Adrenal gland (tissue), 12 donors: ENCODE data around the gene CPLX4. TPM values are rescaled to one million over a fixed set of nuclear protein-coding genes. Genes with fewer than 3 reads are reported as not detected.

Experiments
- DNase-seq, 7 donors: peaks; one replicate each; pipeline ENCODE4 v3.0.0-alpha.2; 2019 to 2020
- H3K27ac ChIP-seq, 5 donors: fragments of 200-600 bp; sonication (generic) in 4 of 5; 1 replicate in 3 of 5; 2 replicates in 2 of 5; pipeline versions ENCODE4 v1.5.1 to v1.8.0; 2016 to 2020; ENCODE audit warnings: mild to moderate bottlenecking in 1 of 5
- H3K27me3 ChIP-seq: fragments of 200-600 bp; 2 replicates; pipeline ENCODE4 v1.8.0; 2021
- H3K36me3 ChIP-seq, 2 donors: fragments of 200-600 bp; replicated peaks in 1 of 2; 1 replicate in 1 of 2; 2 replicates in 1 of 2; pipeline versions ENCODE4 v1.5.1 to v1.8.0; 2018 to 2022
- H3K4me1 ChIP-seq, 2 donors: fragments of 200-600 bp; replicated peaks in 1 of 2; 1 replicate in 1 of 2; 2 replicates in 1 of 2; pipeline versions ENCODE4 v1.5.1 to v1.8.0; 2018 to 2021
- H3K4me3 ChIP-seq, 4 donors: fragments of 200-600 bp; sonication (generic) in 3 of 4; one replicate each; pipeline ENCODE4 v1.5.1; 2016 to 2018
- H3K9me3 ChIP-seq, 3 donors: fragments of 200-600 bp; sonication (generic) in 1 of 3; replicated peaks in 1 of 3; 1 replicate in 2 of 3; 2 replicates in 1 of 3; pipeline versions ENCODE4 v1.5.1 to v1.8.0; 2016 to 2021
- CTCF ChIP-seq, 6 experiments: fragments of 450-650 bp in 4 of 6; fragments of 200-600 bp in 2 of 6; sonication (generic) in 1 of 6; IDR thresholded peaks; 1 replicate in 5 of 6; 2 replicates in 1 of 6; pipeline versions ENCODE4 v1.5.1 to v1.8.0; 2016 to 2021; ENCODE audit warnings: antibody characterized with exemption in 6 of 6, mild to moderate bottlenecking in 2 of 6, moderate library complexity in 1 of 6
- POLR2A ChIP-seq, 2 donors: fragments of 450-650 bp; IDR thresholded peaks; one replicate each; pipeline ENCODE4 v1.6.1; 2017; ENCODE audit warnings: antibody characterized with exemption in 2 of 2, mild to moderate bottlenecking in 2 of 2, moderate library complexity in 1 of 2
- WGBS, 4 donors: extraction: QIAGEN DNeasy Blood & Tissue Kit in 2 of 4; methylation state at CpG; one replicate each; pipeline versions ENCODE4 v1.1.5 to v1.1.7; 2013 to 2017; 5-methylcytosine and 5-hydroxymethylcytosine counted together
- intact Hi-C, 2 donors: fragments of 100-400 bp; cut with DNase I; formaldehyde crosslinking; loops; one replicate each; pipeline versions ENCODE4 v1.14.1 to v1.15.0; 2022 to 2023
- polyA plus RNA-seq, 3 donors: library from polyadenylated mRNA; stranded (reverse); fragments of 200-250 nt in 2 of 3; fragments of 350-450 nt in 1 of 3; fragmentation: Illumina TruSeq in 1 of 3; extraction: RNeasy Lipid Tissue Mini Kit (QIAGEN cat#74804) in 1 of 3; gene quantifications; one replicate each; pipeline ENCODE4 v1.2.3, GENCODE V29; 2013 to 2014
- total RNA-seq, 9 donors: library from RNA; depleted of rRNA in 4 of 9; stranded (reverse); fragments of >200 nt in 4 of 9; fragments of 120-200 nt in 1 of 9; fragmentation: NEBNext Ultra II Directional in 1 of 9; extraction: Animal tissue kit (Norgen Biotek cat#: 25700) in 1 of 9; gene quantifications; one replicate each; pipeline versions ENCODE4 v1.1.0 to v1.2.4, GENCODE V29; 2013 to 2023
- donor health status: healthy with polysubstance abuse.
- donor health status: Bipolar disorder and iron deficiency.
- donor health status: DM: yes; HTN: yes; CAD: no.
- donor health status: DM: no; HTN: no; CAD: no.
- donor health status: DM: no; HTN: no; CAD: no.
- donor health status: DM: yes; HTN: yes; CAD: no.

CPLX4 gene
- total and polyA plus RNA-seq, 12 donors = 0.11 TPM; not detected in 11

DNA sequence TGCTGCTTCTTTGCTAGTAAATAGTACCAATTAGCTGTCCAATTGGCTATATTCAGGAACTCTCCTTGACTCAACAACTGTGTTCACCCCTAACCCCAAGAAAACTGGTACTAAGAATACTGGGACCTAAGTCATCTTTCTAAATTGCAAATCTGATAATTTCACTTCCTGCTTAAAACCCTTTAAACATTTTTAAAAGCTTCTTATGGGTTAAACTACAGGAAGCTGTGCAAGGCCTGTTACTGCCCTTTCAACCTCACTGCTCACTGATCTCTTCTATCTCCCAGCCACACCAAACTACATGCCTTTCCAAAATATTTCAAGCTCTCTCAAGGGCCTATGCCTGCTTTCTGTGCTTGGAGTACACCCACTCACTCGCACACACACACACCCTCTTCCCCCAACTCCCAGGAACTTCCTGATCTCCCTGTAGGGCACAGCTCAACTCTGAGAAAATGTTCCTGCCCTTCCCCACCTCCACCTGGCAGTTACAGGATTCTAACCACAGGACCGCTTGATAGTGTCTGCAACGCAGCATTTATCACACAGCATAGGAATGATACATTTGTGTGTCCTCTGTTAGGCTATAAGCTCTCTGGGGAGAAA, 33.9 kb upstream of the CPLX4 start:
- Histone ChIP-seq H3K27me3 (no peaks in the 10 kb centered on the region), H3K4me1 (peaks cover 0 to 29% of the 10 kb centered on the region in 2 donors), H3K4me3 (no peak overlapping the region), H3K27ac (no peak overlapping the region), H3K36me3 (peaks cover 0 to 69% of the 10 kb centered on the region in 2 donors), H3K9me3 (no peaks in the 10 kb centered on the region)
- 88 to 91% (median 90%) methylated on average over 3 of the region's 3 CpGs for WGBS, 4 donors
- TF ChIP-seq CTCF (IDR thresholded peaks at IDR 0.05) (no peak), POLR2A (IDR thresholded peaks at IDR 0.05) (no peak)
- intact Hi-C loops = no loop called here
- no peak for DNase-seq

DNA sequence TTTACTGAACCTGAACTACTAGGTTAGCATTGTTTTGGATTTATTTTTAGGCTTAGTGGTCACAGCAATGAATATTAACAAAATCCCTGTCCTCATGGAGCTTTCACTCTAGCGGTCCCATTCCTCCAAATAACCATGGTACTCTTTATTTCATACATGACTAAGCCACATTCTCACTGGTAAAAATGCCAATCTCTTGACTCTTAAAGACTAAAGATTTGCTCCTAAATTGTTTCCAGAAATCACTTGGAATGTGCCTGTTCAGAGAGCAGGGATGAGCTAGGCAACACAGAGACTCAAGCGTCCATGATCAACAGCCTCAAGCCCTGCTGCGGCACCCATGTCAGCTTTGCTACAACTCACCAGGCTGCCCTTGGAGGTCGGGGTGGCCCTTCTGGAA, 27.1 kb upstream of the CPLX4 start:
- Histone ChIP-seq H3K27ac (no peak overlapping the region), H3K36me3 (peaks cover 0 to 48% of the 10 kb centered on the region in 2 donors), H3K4me1 (no peaks in the 10 kb centered on the region), H3K27me3 (no peaks in the 10 kb centered on the region), H3K9me3 (peaks cover 0 to 3% (median 0%) of the 10 kb centered on the region in 3 donors), H3K4me3 (no peak overlapping the region)
- DNase-seq = no peak
- TF ChIP-seq POLR2A (IDR thresholded peaks at IDR 0.05) = no peak
- TF ChIP-seq CTCF (IDR thresholded peaks at IDR 0.05) = no peak
- WGBS, 4 donors = 97 to 98% (median 97%) methylated on average over 4 of the region's 4 CpGs
- intact Hi-C loops = no loop called here

GRCh38 chr18:59344996-59345395, 26.5 kb upstream of the CPLX4 start:
- Histone ChIP-seq H3K27me3 (no peaks in the 10 kb centered on the region), H3K4me1 (no peaks in the 10 kb centered on the region), H3K4me3 (no peak overlapping the region), H3K27ac (no peak overlapping the region), H3K9me3 (peaks cover 0 to 9% (median 0%) of the 10 kb centered on the region in 3 donors), H3K36me3 (peaks cover 0 to 49% of the 10 kb centered on the region in 2 donors)
- DNase-seq = no peak
- WGBS, 4 donors = 0 to 61% (median 0%) methylated on average over 1 of the region's 1 CpG
- intact Hi-C loops = no loop called here
- TF ChIP-seq CTCF (IDR thresholded peaks at IDR 0.05) (no peak), POLR2A (IDR thresholded peaks at IDR 0.05) (no peak)

DNA sequence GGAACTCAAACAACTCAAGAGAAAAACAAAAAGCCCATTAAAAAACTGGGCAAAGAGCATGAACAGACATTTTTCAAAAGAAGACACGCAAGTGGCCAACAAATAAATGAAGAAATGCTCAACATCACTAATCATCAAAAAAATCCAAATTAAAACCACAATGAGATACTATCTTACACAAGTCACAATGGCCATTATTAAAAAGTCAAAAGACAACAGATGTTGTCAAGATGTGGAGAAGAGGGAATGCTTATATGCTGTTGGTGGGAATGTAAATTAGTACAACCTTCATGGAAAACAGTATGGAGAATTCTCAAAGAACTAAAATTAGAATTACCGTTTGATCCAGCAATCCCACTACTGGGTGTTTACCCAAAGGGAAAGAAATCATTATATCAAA, 25.5 kb upstream of the CPLX4 start:
- no peaks in the 10 kb centered on the region for H3K4me1 ChIP-seq
- intact Hi-C loops = no loop called here
- H3K9me3 ChIP-seq = peaks cover 0 to 11% (median 0%) of the 10 kb centered on the region in 3 donors
- no peak overlapping the region for H3K4me3 ChIP-seq
- no peaks in the 10 kb centered on the region for H3K27me3 ChIP-seq
- TF ChIP-seq CTCF (IDR thresholded peaks at IDR 0.05) (no peak), POLR2A (IDR thresholded peaks at IDR 0.05) (no peak)
- WGBS, 4 donors = 97 to 100% (median 98%) methylated on average over 2 of the region's 2 CpGs
- DNase-seq = no peak
- no peak overlapping the region for H3K27ac ChIP-seq
- peaks cover 0 to 47% of the 10 kb centered on the region in 2 donors for H3K36me3 ChIP-seq
